DND-41 (cell line): Measurements from ENCODE around the gene INPP4A.

ENCODE experiments used
- ATAC-seq: fragments of 200-7000 bp; cut with Tn5 transposase; 3 replicates; pipeline ENCODE4 v1.9.1; 2021; ENCODE audit warnings: low read depth; ENCODE audit not compliant: insufficient read depth
- DNase-seq: peaks from one replicate; pipeline ENCODE4 v3.0.0-alpha.2; 2020
- H2AFZ ChIP-seq: 2 replicates; pipeline ENCODE4 v1.6.0; 2012; ENCODE audit warnings: low read depth, low read length
- H3K27ac ChIP-seq: 2 replicates; pipeline ENCODE4 v1.5.1; 2012; ENCODE audit warnings: low read length, inconsistent platforms
- H3K27me3 ChIP-seq: fragments of 200-600 bp; sonication (generic); 2 replicates; pipeline ENCODE4 v1.6.0; 2012; ENCODE audit warnings: low read length, mild to moderate bottlenecking, inconsistent platforms; ENCODE audit not compliant: insufficient read depth, poor library complexity
- H3K36me3 ChIP-seq: 2 replicates; pipeline ENCODE4 v1.5.1; 2012; ENCODE audit warnings: low read length, inconsistent platforms; ENCODE audit not compliant: insufficient read depth
- H3K4me1 ChIP-seq: 2 replicates; pipeline ENCODE4 v1.5.1; 2012; ENCODE audit warnings: mild to moderate bottlenecking, low read length; ENCODE audit not compliant: insufficient read depth
- H3K4me2 ChIP-seq: 2 replicates; pipeline ENCODE4 v1.6.0; 2012; ENCODE audit warnings: mild to moderate bottlenecking, moderate library complexity, low read length, inconsistent platforms; ENCODE audit not compliant: insufficient read depth
- H3K4me3 ChIP-seq, 2 experiments: fragments of 200-600 bp in 1 of 2; shearing (Covaris generic) in 1 of 2; 2 replicates each; pipeline ENCODE4 v1.5.1; 2012 to 2016; ENCODE audit warnings: inconsistent platforms in 2 of 2, low read length in 2 of 2, mild to moderate bottlenecking in 2 of 2, low read depth in 1 of 2, moderate library complexity in 1 of 2
- H3K79me2 ChIP-seq: 2 replicates; pipeline ENCODE4 v1.6.0; 2012; ENCODE audit warnings: low read length, inconsistent platforms; ENCODE audit not compliant: insufficient read depth
- H3K9ac ChIP-seq: 2 replicates; pipeline ENCODE4 v1.6.0; 2012; ENCODE audit warnings: low read depth, mild to moderate bottlenecking, inconsistent platforms, low read length, moderate library complexity
- H3K9me3 ChIP-seq: 2 replicates; pipeline ENCODE4 v1.5.1; 2012; ENCODE audit warnings: low read length, moderate library complexity, mild to moderate bottlenecking, inconsistent platforms; ENCODE audit not compliant: insufficient read depth, severe bottlenecking
- H4K20me1 ChIP-seq: 2 replicates; pipeline ENCODE4 v1.6.0; 2012; ENCODE audit warnings: low read length; ENCODE audit not compliant: insufficient read depth
- CTCF ChIP-seq: IDR thresholded peaks from 2 replicates; pipeline ENCODE4 v1.5.1; 2012; ENCODE audit warnings: borderline replicate concordance, low read length, moderate library complexity, mild to moderate bottlenecking; ENCODE audit not compliant: poor library complexity, severe bottlenecking; ENCODE audit errors: extremely low read depth
- EZH2 ChIP-seq: IDR thresholded peaks from 3 replicates; pipeline ENCODE4 v1.6.1; 2012; ENCODE audit warnings: borderline replicate concordance, low read depth, mild to moderate bottlenecking, moderate library complexity, low read length, inconsistent platforms; ENCODE audit not compliant: severe bottlenecking

Gene INPP4A

GRCh38 chr2:98478907-98479306 is 34.2 kb downstream of the INPP4A start:
- Histone ChIP-seq H3K4me2 (no peak overlapping the region), H3K4me1 (peaks cover 36% of the 10 kb centered on the region), H3K36me3 (no peaks in the 10 kb centered on the region), H3K27me3 (no peaks in the 10 kb centered on the region), H4K20me1 (peaks cover 84% of the 10 kb centered on the region), H3K4me3 (no peak overlapping the region), H3K9ac (no peak overlapping the region), H2AFZ (no peak overlapping the region), H3K27ac (no peak overlapping the region; the same call in 1 of the 2 replicates), H3K9me3 (no peaks in the 10 kb centered on the region), H3K79me2 (peaks cover 98% of the 10 kb centered on the region)
- DNase-seq (peak; percentile 36), ATAC-seq (peak; percentile 58)
- TF ChIP-seq EZH2 (no peak), CTCF (no peak)

DNA sequence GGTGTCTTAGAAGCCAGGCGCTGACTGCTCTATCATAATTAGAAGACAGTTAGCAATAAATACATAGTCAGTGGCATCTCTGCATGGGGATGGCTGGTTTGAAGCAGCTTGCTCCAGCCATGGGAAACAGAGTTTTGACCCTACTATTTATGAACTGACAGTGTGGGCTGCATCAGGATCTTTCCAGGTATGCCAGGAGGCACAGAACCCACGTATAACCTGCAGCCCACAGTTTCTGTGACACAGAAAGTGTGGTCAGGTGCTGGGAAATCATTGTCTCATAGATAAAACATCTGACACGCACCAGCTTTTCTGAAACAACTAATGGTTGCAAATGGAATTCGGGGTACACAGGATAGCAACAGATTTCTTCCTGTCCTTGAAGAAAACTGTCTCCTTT is 34.7 kb downstream of the INPP4A start:
- Histone ChIP-seq H2AFZ (no peak overlapping the region), H3K36me3 (no peaks in the 10 kb centered on the region), H3K4me1 (peaks cover 41% of the 10 kb centered on the region), H3K27ac (peak overlapping the region; percentile 60), H3K4me2 (no peak overlapping the region), H3K9me3 (no peaks in the 10 kb centered on the region), H3K9ac (no peak overlapping the region), H3K27me3 (no peaks in the 10 kb centered on the region), H4K20me1 (peaks cover 84% of the 10 kb centered on the region), H3K79me2 (peaks cover 98% of the 10 kb centered on the region), H3K4me3 (no peak overlapping the region)
- DNase-seq (no peak), ATAC-seq (no peak)
- TF ChIP-seq CTCF = no peak
- no peak for TF ChIP-seq EZH2

GRCh38 chr2:98479959-98480524 is 35.4 kb downstream of the INPP4A start:
- no peaks in the 10 kb centered on the region for H3K9me3 ChIP-seq
- TF ChIP-seq CTCF (no peak), EZH2 (no peak)
- H3K27me3 ChIP-seq = no peaks in the 10 kb centered on the region
- H3K79me2 ChIP-seq = peaks cover 97% of the 10 kb centered on the region
- H3K9ac ChIP-seq = no peak overlapping the region
- DNase-seq (peak; percentile 47), ATAC-seq (peak; percentile 69)
- H3K36me3 ChIP-seq = no peaks in the 10 kb centered on the region
- H3K27ac ChIP-seq = peak overlapping the region; percentile 60
- no peak overlapping the region for H2AFZ ChIP-seq
- peaks cover 45% of the 10 kb centered on the region for H3K4me1 ChIP-seq
- no peak overlapping the region for H3K4me2 ChIP-seq
- H3K4me3 ChIP-seq = no peak overlapping the region
- H4K20me1 ChIP-seq = peaks cover 86% of the 10 kb centered on the region

DNA sequence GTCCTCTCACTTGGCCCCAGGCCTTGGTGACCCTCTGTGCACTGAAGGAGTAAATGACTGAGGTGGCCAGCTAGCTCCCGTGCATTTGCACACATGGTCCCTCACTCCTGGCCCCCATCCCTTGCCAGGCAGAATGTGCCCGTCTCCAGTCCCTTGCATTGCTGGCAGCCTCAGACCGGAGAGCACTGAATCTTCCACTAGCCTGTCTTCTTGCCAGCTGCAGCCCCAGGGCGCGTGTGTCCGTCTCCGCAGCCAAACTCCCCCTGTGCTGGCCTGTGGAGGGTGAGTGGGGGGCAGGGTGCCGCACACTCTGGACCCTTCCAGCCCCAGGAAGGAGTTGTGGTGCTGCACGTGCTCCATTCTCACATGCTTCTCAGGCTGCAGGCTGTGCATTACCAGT is 35.9 kb downstream of the INPP4A start:
- Histone ChIP-seq H4K20me1 (peaks cover 84% of the 10 kb centered on the region), H2AFZ (no peak overlapping the region), H3K9ac (no peak overlapping the region), H3K4me1 (peaks cover 49% of the 10 kb centered on the region), H3K27me3 (no peaks in the 10 kb centered on the region), H3K27ac (peak overlapping the region; percentile 21; the same call in 1 of the 2 replicates), H3K36me3 (no peaks in the 10 kb centered on the region), H3K4me3 (no peak overlapping the region), H3K79me2 (peaks cover 97% of the 10 kb centered on the region), H3K4me2 (no peak overlapping the region), H3K9me3 (no peaks in the 10 kb centered on the region)
- DNase-seq = no peak
- no peak for ATAC-seq
- TF ChIP-seq EZH2 (no peak), CTCF (no peak)
